GM19455 (cell line): ENCODE data around the gene SLC38A1.
"Not testable (repeated sequence)": the region's sequence is repeated elsewhere in the genome, so short reads cannot be mapped to it uniquely, and the experiment has no call there.

ENCODE experiments used
- ATAC-seq: cut with Tn5 transposase; IDR thresholded peaks from one replicate; pipeline ENCODE4 v1.9.1; 2021; ENCODE audit not compliant: unreplicated experiment

SLC38A1 gene

GRCh38 chr12:46209170-46209569 is 59.7 kb downstream of the SLC38A1 start:
- ATAC-seq, result no peak

- ATAC-seq, result no peak
Measured at GRCh38 chr12:46208370-46208769, 60.5 kb downstream of the SLC38A1 start.

GRCh38 chr12:46207644-46208043 is 61.2 kb downstream of the SLC38A1 start:
- ATAC-seq, result no peak

GRCh38 chr12:46206471-46206870 is 62.4 kb downstream of the SLC38A1 start:
- ATAC-seq, result no peak

GRCh38 chr12:46205294-46205693 is 63.5 kb downstream of the SLC38A1 start:
- no peak for ATAC-seq

- ATAC-seq, result no peak
Measured at GRCh38 chr12:46201284-46201789, 67.5 kb downstream of the SLC38A1 start.

GRCh38 chr12:46200551-46200950 is 68.3 kb downstream of the SLC38A1 start:
- ATAC-seq, result no peak

GRCh38 chr12:46198913-46199312 is 69.9 kb downstream of the SLC38A1 start:
- no peak for ATAC-seq

GRCh38 chr12:46197883-46198282 is 71.0 kb downstream of the SLC38A1 start:
- ATAC-seq, result no peak

- not testable (repeated sequence) for ATAC-seq
Measured at GRCh38 chr12:46190533-46190932, 78.3 kb downstream of the SLC38A1 start.

GRCh38 chr12:46188170-46188569 is 80.7 kb downstream of the SLC38A1 start:
- no peak for ATAC-seq

GRCh38 chr12:46187023-46187422 is 81.8 kb downstream of the SLC38A1 start:
- no peak for ATAC-seq

- ATAC-seq, result no peak
Measured at GRCh38 chr12:46186088-46186487, 82.8 kb downstream of the SLC38A1 start.

- ATAC-seq, result no peak
Measured at GRCh38 chr12:46185686-46186085, 83.2 kb downstream of the SLC38A1 start.

- no peak for ATAC-seq
Measured at GRCh38 chr12:46184798-46185595, 83.8 kb downstream of the SLC38A1 start.

GRCh38 chr12:46183112-46183511 is 85.7 kb downstream of the SLC38A1 start:
- ATAC-seq, result no peak

GRCh38 chr12:46181465-46181864 is 87.4 kb downstream of the SLC38A1 start:
- ATAC-seq, result no peak

GRCh38 chr12:46179693-46180452 is 89.0 kb downstream of the SLC38A1 start:
- no peak for ATAC-seq

- no peak for ATAC-seq
Measured at GRCh38 chr12:46177837-46178608, 90.8 kb downstream of the SLC38A1 start.

- no peak for ATAC-seq
Measured at GRCh38 chr12:46177025-46177424, 91.8 kb downstream of the SLC38A1 start.

- no peak for ATAC-seq
Measured at GRCh38 chr12:46174919-46175318, 93.9 kb downstream of the SLC38A1 start.
